Subcutaneous abdominal adipose tissue (tissue), 5 donors: Measurements from ENCODE around the gene TMPRSS6.

Experiments
- H3K27ac ChIP-seq: one replicate; pipeline ENCODE4 v1.7.0; 2013; ENCODE audit warnings: low read depth, mild to moderate bottlenecking, inconsistent platforms, low read length, moderate library complexity
- H3K27me3 ChIP-seq, 5 donors: one replicate each; pipeline ENCODE4 v1.7.0; 2013; ENCODE audit warnings: low read length in 5 of 5, inconsistent platforms in 1 of 5; ENCODE audit not compliant: control insufficient read depth in 5 of 5, insufficient read depth in 4 of 5
- H3K36me3 ChIP-seq, 5 donors: one replicate each; pipeline ENCODE4 v1.7.0; 2013; ENCODE audit warnings: low read length in 5 of 5; ENCODE audit not compliant: control insufficient read depth in 5 of 5, insufficient read depth in 5 of 5
- H3K4me1 ChIP-seq, 5 donors: one replicate each; pipeline ENCODE4 v1.7.0; 2013; ENCODE audit warnings: low read length in 5 of 5, mild to moderate bottlenecking in 3 of 5, moderate library complexity in 1 of 5; ENCODE audit not compliant: control insufficient read depth in 5 of 5, insufficient read depth in 5 of 5
- H3K4me3 ChIP-seq, 5 donors: one replicate each; pipeline ENCODE4 v1.7.0; 2013; ENCODE audit warnings: low read length in 5 of 5, low read depth in 1 of 5
- H3K9ac ChIP-seq, 5 donors: one replicate each; pipeline ENCODE4 v1.7.0; 2013; ENCODE audit warnings: low read length in 5 of 5, mild to moderate bottlenecking in 4 of 5, moderate library complexity in 3 of 5
- H3K9me3 ChIP-seq, 5 donors: one replicate each; pipeline ENCODE4 v1.7.0; 2013; ENCODE audit warnings: low read length in 5 of 5; ENCODE audit not compliant: control insufficient read depth in 5 of 5
- donor health status: healthy.
- donor health status: healthy.
- donor health status: healthy.
- donor health status: healthy.
- donor health status: healthy.

TMPRSS6 gene

GRCh38 chr22:37103656-37104452 lies 5.7 kb downstream of the TMPRSS6 start:
- Histone ChIP-seq H3K27me3 (peaks cover 7 to 27% (median 14%) of the 10 kb centered on the region in 5 donors), H3K36me3 (no peaks in the 10 kb centered on the region), H3K9ac (no peak overlapping the region)

GRCh38 chr22:37103151-37103550 lies 6.4 kb downstream of the TMPRSS6 start:
- Histone ChIP-seq H3K9ac (no peak overlapping the region), H3K4me1 (peaks cover 0 to 1% (median 0%) of the 10 kb centered on the region in 5 donors), H3K4me3 (no peak overlapping the region), H3K27ac (no peak overlapping the region), H3K36me3 (no peaks in the 10 kb centered on the region), H3K27me3 (peaks cover 7 to 31% (median 18%) of the 10 kb centered on the region in 5 donors), H3K9me3 (no peaks in the 10 kb centered on the region)

More at GRCh38 chr22:37103656-37104452, 5.7 kb downstream of the TMPRSS6 start:
- no peaks in the 10 kb centered on the region for H3K9me3 ChIP-seq
- H3K4me3 ChIP-seq: no peak overlapping the region
- H3K27ac ChIP-seq: no peak overlapping the region
- H3K4me1 ChIP-seq: peaks cover 0 to 1% (median 0%) of the 10 kb centered on the region in 5 donors

DNA sequence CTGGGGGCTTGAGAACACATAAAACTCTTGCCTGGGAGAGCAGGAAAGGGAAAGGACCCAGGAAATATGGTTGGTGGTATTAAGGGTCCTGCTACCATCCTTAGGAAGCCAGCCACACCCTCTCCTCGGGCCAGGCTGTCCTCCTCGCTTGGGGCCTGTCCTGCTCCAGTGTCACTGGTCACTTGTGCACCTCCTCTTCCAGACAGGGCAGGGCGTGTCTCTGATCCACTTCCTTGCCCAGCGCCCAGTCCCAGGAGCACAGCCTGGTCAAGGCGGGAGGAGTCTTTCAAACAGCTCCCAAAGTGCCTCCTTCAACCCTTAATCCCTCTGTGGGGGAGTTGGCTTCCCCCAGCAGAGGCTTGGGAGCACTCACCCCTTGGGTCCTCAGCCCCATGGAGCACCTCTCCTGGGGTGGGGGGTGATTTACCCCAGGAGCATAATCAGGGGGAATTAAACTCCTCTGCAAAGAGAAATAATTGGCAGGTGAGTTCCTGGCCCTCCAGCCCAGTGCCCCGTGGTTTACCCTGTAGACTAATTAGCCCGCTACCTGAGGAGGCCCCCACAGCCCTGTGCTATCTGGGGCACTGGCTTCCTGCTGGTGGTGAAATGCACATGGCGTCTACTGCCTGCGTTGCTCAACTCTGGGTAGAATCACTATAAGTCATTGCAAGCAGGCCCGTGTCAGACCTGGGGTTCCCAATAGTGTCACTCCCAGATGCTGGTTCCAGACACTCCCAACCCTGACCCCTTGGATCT lies 8.0 kb downstream of the TMPRSS6 start:
- no peak overlapping the region for H3K27ac ChIP-seq
- no peak overlapping the region for H3K9ac ChIP-seq
- no peaks in the 10 kb centered on the region for H3K4me1 ChIP-seq
- H3K36me3 ChIP-seq: no peaks in the 10 kb centered on the region
- no peaks in the 10 kb centered on the region for H3K9me3 ChIP-seq
- peaks cover 12 to 40% (median 32%) of the 10 kb centered on the region in 5 donors for H3K27me3 ChIP-seq
- no peak overlapping the region for H3K4me3 ChIP-seq

DNA sequence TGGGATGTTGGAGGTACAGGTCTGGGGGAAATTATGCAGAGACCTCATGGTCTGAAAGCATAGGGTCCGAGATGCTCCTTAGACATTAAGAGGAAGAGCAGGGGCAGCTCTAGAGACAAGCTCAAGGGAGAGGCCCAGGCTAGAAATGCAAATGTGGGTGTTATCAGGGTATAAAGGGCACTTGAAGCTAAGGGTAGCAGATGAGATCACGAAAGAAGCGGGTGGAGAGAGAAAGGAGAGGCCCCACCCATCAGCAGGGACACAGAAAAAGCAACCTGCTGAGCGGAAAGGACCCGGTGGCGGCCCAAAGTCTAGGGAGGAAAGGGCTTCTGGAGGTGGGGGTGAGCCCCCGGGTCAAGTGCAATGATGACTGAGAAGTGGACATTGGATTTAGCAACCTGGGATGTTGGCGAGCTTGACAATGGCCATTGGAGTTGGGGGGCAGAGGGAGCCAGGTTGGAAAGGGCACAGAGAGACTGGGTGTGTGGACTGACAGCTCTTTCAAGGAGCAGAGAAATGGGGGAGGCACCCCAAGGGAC lies 8.9 kb downstream of the TMPRSS6 start:
- H3K4me3 ChIP-seq: no peak overlapping the region
- H3K36me3 ChIP-seq: no peaks in the 10 kb centered on the region
- peaks cover 16 to 46% (median 38%) of the 10 kb centered on the region in 5 donors for H3K27me3 ChIP-seq
- no peak overlapping the region for H3K27ac ChIP-seq
- H3K9ac ChIP-seq: no peak overlapping the region
- H3K9me3 ChIP-seq: no peaks in the 10 kb centered on the region
- H3K4me1 ChIP-seq: no peaks in the 10 kb centered on the region

- Histone ChIP-seq H3K27me3 (peaks cover 22 to 56% (median 40%) of the 10 kb centered on the region in 5 donors), H3K4me3 (no peak overlapping the region), H3K36me3 (no peaks in the 10 kb centered on the region), H3K27ac (no peak overlapping the region), H3K4me1 (no peaks in the 10 kb centered on the region), H3K9ac (no peak overlapping the region), H3K9me3 (no peaks in the 10 kb centered on the region)
These were observed 10.4 kb downstream of the TMPRSS6 start for GRCh38 chr22:37098976-37099591.

GRCh38 chr22:37097346-37097745 lies 12.2 kb downstream of the TMPRSS6 start:
- no peak overlapping the region for H3K9ac ChIP-seq
- peaks cover 17 to 43% (median 33%) of the 10 kb centered on the region in 5 donors for H3K27me3 ChIP-seq

DNA sequence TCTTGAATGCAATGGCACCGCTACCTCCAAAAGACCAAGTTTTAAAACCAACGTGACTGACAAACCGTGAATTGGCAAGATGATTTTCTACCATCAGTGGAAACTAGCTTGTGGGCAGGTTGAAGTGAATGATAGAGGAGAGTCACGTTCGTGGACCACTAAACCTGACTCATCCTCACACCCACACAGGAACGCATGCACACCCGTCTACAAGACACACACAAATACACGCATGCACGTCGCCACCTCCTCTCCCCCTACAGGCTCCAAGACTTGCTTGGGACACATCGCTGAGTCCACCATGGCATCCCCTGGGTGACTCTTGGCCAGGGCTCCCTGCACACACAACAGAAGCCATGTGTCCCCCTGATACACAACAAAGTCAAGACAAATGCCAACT lies 14.4 kb downstream of the TMPRSS6 start:
- Histone ChIP-seq H3K4me1 (no peaks in the 10 kb centered on the region), H3K4me3 (no peak overlapping the region), H3K9ac (no peak overlapping the region), H3K36me3 (no peaks in the 10 kb centered on the region), H3K27ac (no peak overlapping the region), H3K9me3 (no peaks in the 10 kb centered on the region), H3K27me3 (peaks cover 17 to 43% (median 30%) of the 10 kb centered on the region in 5 donors)

More at GRCh38 chr22:37097346-37097745, 12.2 kb downstream of the TMPRSS6 start:
- Histone ChIP-seq H3K9me3 (no peaks in the 10 kb centered on the region), H3K36me3 (no peaks in the 10 kb centered on the region), H3K4me1 (no peaks in the 10 kb centered on the region), H3K4me3 (no peak overlapping the region), H3K27ac (no peak overlapping the region)

DNA sequence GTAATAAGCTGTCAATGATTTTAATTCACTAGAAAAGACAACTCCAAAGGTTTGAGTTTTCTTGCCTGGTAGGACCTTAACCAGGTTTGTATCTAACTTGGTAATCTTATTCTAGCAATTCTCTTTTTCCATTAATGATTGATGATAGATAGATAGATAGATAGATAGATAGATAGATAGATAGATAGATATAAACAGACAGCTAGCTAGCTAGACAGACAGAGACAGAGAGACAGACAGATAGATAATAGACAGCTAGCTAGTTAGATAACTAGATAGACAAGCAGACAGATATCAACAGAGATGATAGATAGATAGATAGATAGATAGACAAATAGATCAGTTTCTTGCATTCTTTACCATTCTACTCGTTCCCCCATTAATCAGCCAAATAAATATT lies 15.3 kb downstream of the TMPRSS6 start:
- no peaks in the 10 kb centered on the region for H3K36me3 ChIP-seq
- H3K27me3 ChIP-seq: peaks cover 17 to 48% (median 32%) of the 10 kb centered on the region in 5 donors
- H3K4me1 ChIP-seq: no peaks in the 10 kb centered on the region
- no peak overlapping the region for H3K4me3 ChIP-seq
- H3K9ac ChIP-seq: no peak overlapping the region
- no peak overlapping the region for H3K27ac ChIP-seq
- H3K9me3 ChIP-seq: no peaks in the 10 kb centered on the region

DNA sequence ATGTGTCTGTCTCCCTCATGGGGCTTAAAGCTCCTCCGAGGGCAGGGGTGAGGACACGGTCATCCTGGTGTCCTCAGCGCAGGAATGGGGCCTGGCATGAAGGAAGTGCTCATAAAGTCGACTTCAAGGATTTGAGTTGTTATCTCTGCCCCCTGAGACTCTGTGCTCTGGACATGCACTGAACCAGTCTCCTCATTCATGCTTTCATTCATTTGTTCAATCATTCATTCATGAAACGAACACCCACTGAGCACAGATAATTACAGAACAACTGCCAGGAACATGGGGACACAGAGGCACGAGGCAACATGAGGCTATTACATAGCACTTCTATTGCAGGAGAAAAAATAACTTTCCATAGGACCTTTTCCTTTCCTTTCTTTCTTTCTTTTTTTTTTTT lies 16.5 kb downstream of the TMPRSS6 start:
- no peak overlapping the region for H3K4me3 ChIP-seq
- no peaks in the 10 kb centered on the region for H3K36me3 ChIP-seq
- no peak overlapping the region for H3K9ac ChIP-seq
- no peak overlapping the region for H3K27ac ChIP-seq
- peaks cover 21 to 42% (median 33%) of the 10 kb centered on the region in 5 donors for H3K27me3 ChIP-seq
- no peaks in the 10 kb centered on the region for H3K9me3 ChIP-seq
- no peaks in the 10 kb centered on the region for H3K4me1 ChIP-seq
